ENCODE measurements around the gene LZTS2. TPM values are rescaled to one million over a fixed set of nuclear protein-coding genes. Genes with fewer than 3 reads are reported as not detected.
A peak's percentile ranks its signal among the peaks of the same experiment; 100 is the strongest.

The LZTS2 gene
- total and polyA plus RNA-seq, 9 donors: 9.4 to 121 (median 77.4) TPM

DNA sequence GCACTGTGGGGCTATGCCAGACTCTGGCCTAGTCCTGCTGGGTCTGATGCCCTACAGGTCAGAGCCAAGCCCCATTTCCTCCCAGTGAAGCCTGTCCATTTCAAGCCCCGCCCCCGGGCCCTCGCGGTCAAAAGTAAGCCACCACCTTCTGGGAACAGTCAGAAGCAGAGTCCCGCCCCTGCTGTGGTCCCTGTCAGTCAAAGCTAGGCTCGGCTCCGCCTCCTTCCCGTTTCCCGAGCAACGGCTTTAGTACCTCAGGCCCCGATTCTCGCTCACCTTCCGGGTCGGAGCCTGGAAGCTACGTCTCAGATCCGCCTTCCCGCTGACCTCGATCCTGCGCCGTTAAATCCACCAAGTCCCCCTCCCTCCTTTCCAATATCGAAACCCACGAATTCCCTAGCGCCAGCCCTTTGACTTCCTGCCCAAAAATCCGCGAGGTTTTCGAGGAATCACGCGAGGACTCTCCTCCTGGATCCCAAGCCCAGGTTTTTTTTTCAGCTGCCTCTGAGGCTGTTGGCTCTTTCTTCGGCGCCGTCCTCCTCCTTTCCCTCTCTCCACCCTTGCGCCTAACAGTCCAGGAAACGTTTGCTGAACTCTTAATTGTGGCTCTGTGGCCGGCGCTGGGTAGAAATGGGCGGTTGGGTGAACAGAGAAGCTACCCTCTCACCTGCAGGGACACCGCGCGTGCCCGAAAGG lies 43.2 kb downstream of the LZTS2 start:
- H3K4me3 ChIP-seq: peak overlapping the region; percentile 51
- H3K36me3 ChIP-seq: no peaks in the 10 kb centered on the region
- WGBS, 3 donors: 1% methylated on average over 40 of the region's 40 CpGs
- H3K4me1 ChIP-seq (ENCODE audit: insufficient read depth): peaks cover 3% of the 10 kb centered on the region
- no peaks in the 10 kb centered on the region for H3K9me3 ChIP-seq
- peak overlapping the region; percentile 54 to 76 for H3K27ac ChIP-seq
- peak; percentile 94 to 97 (median 95) for DNase-seq
- H3K27me3 ChIP-seq: peaks cover 3% of the 10 kb centered on the region
- TF ChIP-seq, protein P1, sequence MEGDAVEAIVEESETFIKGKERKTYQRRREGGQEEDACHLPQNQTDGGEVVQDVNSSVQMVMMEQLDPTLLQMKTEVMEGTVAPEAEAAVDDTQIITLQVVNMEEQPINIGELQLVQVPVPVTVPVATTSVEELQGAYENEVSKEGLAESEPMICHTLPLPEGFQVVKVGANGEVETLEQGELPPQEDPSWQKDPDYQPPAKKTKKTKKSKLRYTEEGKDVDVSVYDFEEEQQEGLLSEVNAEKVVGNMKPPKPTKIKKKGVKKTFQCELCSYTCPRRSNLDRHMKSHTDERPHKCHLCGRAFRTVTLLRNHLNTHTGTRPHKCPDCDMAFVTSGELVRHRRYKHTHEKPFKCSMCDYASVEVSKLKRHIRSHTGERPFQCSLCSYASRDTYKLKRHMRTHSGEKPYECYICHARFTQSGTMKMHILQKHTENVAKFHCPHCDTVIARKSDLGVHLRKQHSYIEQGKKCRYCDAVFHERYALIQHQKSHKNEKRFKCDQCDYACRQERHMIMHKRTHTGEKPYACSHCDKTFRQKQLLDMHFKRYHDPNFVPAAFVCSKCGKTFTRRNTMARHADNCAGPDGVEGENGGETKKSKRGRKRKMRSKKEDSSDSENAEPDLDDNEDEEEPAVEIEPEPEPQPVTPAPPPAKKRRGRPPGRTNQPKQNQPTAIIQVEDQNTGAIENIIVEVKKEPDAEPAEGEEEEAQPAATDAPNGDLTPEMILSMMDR (IDR thresholded peaks at IDR 0.05): no peak
- TF ChIP-seq POLR2A (IDR thresholded peaks at IDR 0.05): peak; percentile 62
- peak; percentile 47 for TF ChIP-seq EP300 (IDR thresholded peaks at IDR 0.05)
- intact Hi-C loops (cut with DNase I): no loop called here

- TF ChIP-seq, protein P1 (IDR thresholded peaks at IDR 0.05): no peak
- no peak for TF ChIP-seq EP300 (IDR thresholded peaks at IDR 0.05)
- TF ChIP-seq POLR2A (IDR thresholded peaks at IDR 0.05): no peak
- Histone ChIP-seq H3K4me1 (ENCODE audit: insufficient read depth) (peaks cover 3% of the 10 kb centered on the region), H3K4me3 (peak overlapping the region; percentile 51), H3K27me3 (peaks cover 8% of the 10 kb centered on the region), H3K27ac (peak overlapping the region; percentile 54 to 76), H3K36me3 (no peaks in the 10 kb centered on the region), H3K9me3 (no peaks in the 10 kb centered on the region)
- no peak for DNase-seq
- intact Hi-C loops (cut with DNase I): no loop called here
- WGBS, 3 donors: 10 to 14% (median 13%) methylated on average over 2 of the region's 2 CpGs
Observed at GRCh38 chr10:101043363-101043707, 43.7 kb downstream of the LZTS2 start.

GRCh38 chr10:101044117-101044516 lies 44.5 kb downstream of the LZTS2 start:
- 70 to 84% (median 74%) methylated on average over 2 of the region's 2 CpGs for WGBS, 3 donors
- Histone ChIP-seq H3K27me3 (peaks cover 8% of the 10 kb centered on the region), H3K27ac (no peak overlapping the region), H3K9me3 (no peaks in the 10 kb centered on the region), H3K4me1 (ENCODE audit: insufficient read depth) (peaks cover 3% of the 10 kb centered on the region), H3K36me3 (no peaks in the 10 kb centered on the region), H3K4me3 (no peak overlapping the region)
- intact Hi-C loops (cut with DNase I): no loop called here
- DNase-seq: no peak
- TF ChIP-seq POLR2A (IDR thresholded peaks at IDR 0.05) (no peak), EP300 (IDR thresholded peaks at IDR 0.05) (no peak)
- TF ChIP-seq, protein P1 (IDR thresholded peaks at IDR 0.05): no peak

GRCh38 chr10:101046332-101047238 lies 47.0 kb downstream of the LZTS2 start:
- no peak for TF ChIP-seq POLR2A (IDR thresholded peaks at IDR 0.05)
- TF ChIP-seq EP300 (IDR thresholded peaks at IDR 0.05): no peak
- TF ChIP-seq, protein P1 (IDR thresholded peaks at IDR 0.05): no peak
- no peak overlapping the region for H3K4me3 ChIP-seq
- H3K4me1 ChIP-seq (ENCODE audit: insufficient read depth): peaks cover 3% of the 10 kb centered on the region
- DNase-seq: no peak
- WGBS, 3 donors: 21 to 22% (median 22%) methylated on average over 25 of the region's 25 CpGs
- intact Hi-C loops (cut with DNase I): no loop called here
- no peaks in the 10 kb centered on the region for H3K36me3 ChIP-seq
- H3K9me3 ChIP-seq: no peaks in the 10 kb centered on the region
- H3K27me3 ChIP-seq: peaks cover 8% of the 10 kb centered on the region
- H3K27ac ChIP-seq: no peak overlapping the region
